ENCODE results near the gene GASK1A. TPM values are rescaled to one million over a fixed set of nuclear protein-coding genes. Genes with fewer than 3 reads are reported as not detected.

Gene GASK1A
- total and polyA plus RNA-seq, 8 donors: 1.2 to 23.6 (median 8.1) TPM

- no peaks in the 10 kb centered on the region for H3K27me3 ChIP-seq
- H3K9me3 ChIP-seq: no peaks in the 10 kb centered on the region
- H3K36me3 ChIP-seq: no peaks in the 10 kb centered on the region
- intact Hi-C loops (cut with DNase I; ENCODE audit: low total_unique reads): no loop called here
- peak in 1 of 2 donors; percentile 54 for DNase-seq
- WGBS, 5 donors: 90 to 97% (median 94%) methylated on average over 16 of the region's 16 CpGs
- no peak overlapping the region for H3K4me3 ChIP-seq
- TF ChIP-seq CTCF (IDR thresholded peaks at IDR 0.05) (no peak), POLR2AphosphoS5 (IDR thresholded peaks at IDR 0.05) (no peak), EP300 (IDR thresholded peaks at IDR 0.05) (no peak), POLR2A (IDR thresholded peaks at IDR 0.05) (no peak)
- no peak overlapping the region for H3K27ac ChIP-seq
- H3K4me1 ChIP-seq: peaks cover 3 to 24% (median 20%) of the 10 kb centered on the region in 4 donors
These were observed 52.9 kb downstream of the GASK1A start for GRCh38 chr3:43031889-43032545.

GRCh38 chr3:43032646-43033628, 53.8 kb downstream of the GASK1A start:
- intact Hi-C loops (cut with DNase I; ENCODE audit: low total_unique reads): no loop called here
- Histone ChIP-seq H3K4me3 (no peak overlapping the region), H3K4me1 (peaks cover under 1 to 19% (median 11%) of the 10 kb centered on the region in 4 donors), H3K9me3 (no peaks in the 10 kb centered on the region), H3K27me3 (no peaks in the 10 kb centered on the region), H3K27ac (no peak overlapping the region), H3K36me3 (no peaks in the 10 kb centered on the region)
- DNase-seq: no peak
- TF ChIP-seq POLR2A (IDR thresholded peaks at IDR 0.05): no peak
- no peak for TF ChIP-seq CTCF (IDR thresholded peaks at IDR 0.05)
- WGBS, 5 donors: 95 to 97% (median 96%) methylated on average over 18 to 23 of the region's 23 CpGs

GRCh38 chr3:43034200-43034599, 55.1 kb downstream of the GASK1A start:
- Histone ChIP-seq H3K27ac (no peak overlapping the region), H3K4me3 (no peak overlapping the region), H3K36me3 (no peaks in the 10 kb centered on the region), H3K4me1 (peaks cover 0 to 9% (median under 1%) of the 10 kb centered on the region in 4 donors), H3K9me3 (no peaks in the 10 kb centered on the region), H3K27me3 (no peaks in the 10 kb centered on the region)
- intact Hi-C loops (cut with DNase I; ENCODE audit: low total_unique reads): no loop called here
- 67 to 94% (median 75%) methylated on average over 4 of the region's 4 CpGs for WGBS, 5 donors
- TF ChIP-seq EP300 (IDR thresholded peaks at IDR 0.05) (no peak), POLR2AphosphoS5 (IDR thresholded peaks at IDR 0.05) (no peak), CTCF (IDR thresholded peaks at IDR 0.05) (no peak), POLR2A (IDR thresholded peaks at IDR 0.05) (no peak)
- DNase-seq: no peak

GRCh38 chr3:43034911-43035310, 55.8 kb downstream of the GASK1A start:
- WGBS, 5 donors: 91 to 100% (median 93%) methylated on average over 4 of the region's 4 CpGs
- no peak for DNase-seq
- no peak overlapping the region for H3K27ac ChIP-seq
- no peaks in the 10 kb centered on the region for H3K27me3 ChIP-seq
- no peak overlapping the region for H3K4me3 ChIP-seq
- peaks cover 0 to 9% (median 0%) of the 10 kb centered on the region in 4 donors for H3K4me1 ChIP-seq
- H3K36me3 ChIP-seq: no peaks in the 10 kb centered on the region
- no peaks in the 10 kb centered on the region for H3K9me3 ChIP-seq
- TF ChIP-seq EP300 (IDR thresholded peaks at IDR 0.05) (no peak), POLR2AphosphoS5 (IDR thresholded peaks at IDR 0.05) (no peak), CTCF (IDR thresholded peaks at IDR 0.05) (no peak), POLR2A (IDR thresholded peaks at IDR 0.05) (no peak)
- intact Hi-C loops (cut with DNase I; ENCODE audit: low total_unique reads): no loop called here
